Mucosa of descending colon (tissue), 3 donors: ENCODE data around the gene DDR2. TPM values are rescaled to one million over a fixed set of nuclear protein-coding genes. Genes with fewer than 3 reads are reported as not detected.
"Not testable (repeated sequence)": the region's sequence is repeated elsewhere in the genome, so short reads cannot be mapped to it uniquely, and the experiment has no call there.

Experiments used
- ATAC-seq: fragments of 200-7000 bp; cut with Tn5 transposase; one replicate; pipeline ENCODE4 v1.9.1; 2020; ENCODE audit warnings: mild to moderate bottlenecking, moderate library complexity
- DNase-seq, 3 donors: peaks; one replicate each; pipeline ENCODE4 v3.0.0-alpha.2; 2020
- H3K36me3 ChIP-seq: fragments of 200-600 bp; one replicate; pipeline ENCODE4 v1.8.0; 2021; ENCODE audit warnings: low read depth, mild to moderate bottlenecking
- H3K4me1 ChIP-seq: fragments of 200-600 bp; one replicate; pipeline ENCODE4 v1.8.0; 2021; ENCODE audit warnings: low read depth, mild to moderate bottlenecking
- H3K4me3 ChIP-seq: fragments of 200-600 bp; one replicate; pipeline ENCODE4 v1.8.0; 2021; ENCODE audit warnings: mild to moderate bottlenecking
- H3K9me3 ChIP-seq: fragments of 200-600 bp; one replicate; pipeline ENCODE4 v1.8.0; 2021; ENCODE audit warnings: mild to moderate bottlenecking
- CTCF ChIP-seq: fragments of 200-600 bp; IDR thresholded peaks from one replicate; pipeline ENCODE4 v1.8.0; 2022; ENCODE audit warnings: antibody characterized with exemption, mild to moderate bottlenecking
- intact Hi-C, 2 donors: fragments of 100-400 bp; cut with DNase I in 1 of 2; cut with micrococcal nuclease in 1 of 2; formaldehyde crosslinking; loops; one replicate each; pipeline versions ENCODE4 v1.11.0 to v1.11.1; 2022; cut with DNase I, micrococcal nuclease
- total RNA-seq, 3 donors: library from RNA; stranded (reverse); fragmentation: NEBNext Ultra II Directional in 2 of 3; extraction: Animal tissue kit (Norgen Biotek cat#: 25700) in 2 of 3; gene quantifications; one replicate each; pipeline versions ENCODE4 v1.2.1 to v1.2.4, GENCODE V29; 2021 to 2023
- donor health status: DM: no; HTN: no; CAD: no; lungs with moderate emphysema.
- donor health status: DM: no; HTN: no; CAD: no.
- donor health status: DM: no; HTN: yes; CAD: no.

The DDR2 gene
- total RNA-seq, 3 donors from 2014 or later: 13.3 to 203 (median 28.0) TPM

DNA sequence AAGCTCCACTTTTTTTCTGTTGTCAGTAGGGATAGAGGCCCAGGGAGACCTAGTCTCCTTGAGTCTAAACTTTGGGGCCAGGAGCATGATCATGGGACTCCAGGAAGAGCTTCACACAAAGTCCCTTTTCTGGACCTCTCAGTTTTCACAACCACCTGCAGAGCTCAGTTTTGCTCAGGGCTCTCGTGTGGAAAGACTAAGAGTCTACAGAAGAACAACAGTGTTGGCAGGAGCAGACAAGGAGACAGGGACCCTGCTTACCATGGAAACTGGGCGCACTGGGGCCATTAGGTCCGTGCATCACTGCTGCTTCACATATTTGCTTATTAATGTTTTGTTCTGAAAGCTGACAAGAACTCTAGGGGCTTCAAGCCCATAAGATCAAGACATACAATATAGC is 94.3 kb downstream of the DDR2 start:
- ATAC-seq (no peak), DNase-seq (no peak)
- Histone ChIP-seq H3K4me3 (no peak overlapping the region), H3K36me3 (no peaks in the 10 kb centered on the region), H3K9me3 (no peaks in the 10 kb centered on the region), H3K4me1 (peaks cover 10% of the 10 kb centered on the region)
- TF ChIP-seq CTCF: no peak
- intact Hi-C loops: no loop called here

DNA sequence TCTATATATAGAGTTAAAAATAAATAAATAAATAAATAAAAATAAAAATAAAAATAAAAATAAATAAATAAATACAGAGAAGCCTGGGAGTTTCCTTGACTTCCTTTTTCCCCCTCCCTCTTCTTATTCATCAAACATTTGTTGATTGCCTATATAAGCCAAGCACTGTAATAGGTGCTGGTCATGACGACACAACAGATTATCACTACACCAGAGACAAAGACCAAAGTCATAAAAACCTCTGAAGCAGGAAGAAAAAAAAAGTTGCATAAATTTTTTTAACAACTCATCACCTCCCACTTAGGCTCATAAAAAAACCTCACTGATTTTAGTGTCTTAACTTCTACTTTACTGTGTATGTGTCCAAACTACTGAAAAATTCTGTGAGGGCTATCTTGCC is 95.2 kb downstream of the DDR2 start:
- H3K9me3 ChIP-seq, intact Hi-C loops, H3K36me3 ChIP-seq, H3K4me3 ChIP-seq, DNase-seq, H3K4me1 ChIP-seq: not testable (repeated sequence)
- ATAC-seq: peak; percentile 66

GRCh38 chr1:162728573-162728972 is 96.3 kb downstream of the DDR2 start:
- ATAC-seq (peak; percentile 76), DNase-seq (peak in 1 of 3 donors; percentile 26)
- Histone ChIP-seq H3K9me3 (no peaks in the 10 kb centered on the region), H3K36me3 (no peaks in the 10 kb centered on the region), H3K4me1 (peaks cover 10% of the 10 kb centered on the region), H3K4me3 (no peak overlapping the region)
- intact Hi-C loops: no loop called here
- TF ChIP-seq CTCF: no peak

DNA sequence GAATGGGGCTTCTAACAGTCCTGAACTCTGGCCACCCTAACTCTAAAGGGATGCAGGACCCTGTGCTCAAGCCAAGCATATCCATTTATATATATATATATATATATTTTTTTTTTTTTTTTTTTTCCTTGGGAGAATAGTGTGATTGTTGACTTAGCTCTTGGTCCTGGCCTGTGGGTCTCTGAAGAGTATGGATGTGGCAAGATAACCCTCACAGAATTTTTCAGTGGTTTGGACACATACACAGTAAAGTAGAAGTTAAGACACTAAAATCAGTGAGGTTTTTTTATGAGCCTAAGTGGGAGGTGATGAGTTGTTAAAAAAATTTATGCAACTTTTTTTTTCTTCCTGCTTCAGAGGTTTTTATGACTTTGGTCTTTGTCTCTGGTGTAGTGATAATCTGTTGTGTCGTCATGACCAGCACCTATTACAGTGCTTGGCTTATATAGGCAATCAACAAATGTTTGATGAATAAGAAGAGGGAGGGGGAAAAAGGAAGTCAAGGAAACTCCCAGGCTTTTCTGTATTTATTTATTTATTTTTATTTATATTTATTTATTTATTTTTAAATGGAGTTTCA is 97.0 kb downstream of the DDR2 start:
- H3K4me3 ChIP-seq, H3K36me3 ChIP-seq, H3K9me3 ChIP-seq, H3K4me1 ChIP-seq, intact Hi-C loops, DNase-seq: not testable (repeated sequence)
- ATAC-seq: peak; percentile 65

DNA sequence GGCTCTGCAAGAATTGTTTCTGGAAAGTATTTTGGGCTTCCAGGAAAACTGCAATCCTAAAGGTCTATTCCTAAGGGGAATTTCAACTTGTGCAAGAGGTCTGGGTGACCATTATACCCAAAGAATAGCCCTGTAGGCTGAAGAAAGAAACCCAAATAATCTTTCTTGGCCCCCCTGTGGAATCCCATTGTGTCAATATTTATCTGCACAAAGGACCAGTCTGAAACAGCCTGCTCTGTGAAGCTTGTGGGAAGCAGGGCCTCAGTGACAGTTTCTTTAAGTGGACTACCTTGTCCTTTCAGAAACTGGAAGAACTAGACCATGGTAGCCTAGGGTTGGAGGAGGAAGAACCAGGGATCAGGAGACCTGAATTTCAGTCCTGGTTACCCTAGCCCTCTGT is 99.8 kb downstream of the DDR2 start:
- H3K9me3 ChIP-seq: no peaks in the 10 kb centered on the region
- TF ChIP-seq CTCF: no peak
- intact Hi-C loops: no loop called here
- no peak overlapping the region for H3K4me3 ChIP-seq
- H3K36me3 ChIP-seq: no peaks in the 10 kb centered on the region
- DNase-seq: no peak
- H3K4me1 ChIP-seq: peaks cover 10% of the 10 kb centered on the region
- no peak for ATAC-seq

- Histone ChIP-seq H3K4me1 (peaks cover 10% of the 10 kb centered on the region), H3K36me3 (no peaks in the 10 kb centered on the region), H3K4me3 (no peak overlapping the region), H3K9me3 (no peaks in the 10 kb centered on the region)
- peak in 1 of 3 donors; percentile 17 for DNase-seq
- intact Hi-C loops: no loop called here
- no peak for TF ChIP-seq CTCF
- peak; percentile 19 for ATAC-seq
These were observed 100.5 kb downstream of the DDR2 start for GRCh38 chr1:162732566-162733335.
